Gastroesophageal sphincter (tissue), 4 donors: Measurements from ENCODE around the gene ZCCHC7. TPM values are rescaled to one million over a fixed set of nuclear protein-coding genes. Genes with fewer than 3 reads are reported as not detected.

Experiments
- ATAC-seq: fragments of 150-250 bp; one replicate; pipeline ENCODE4 v1.9.1; 2016; ENCODE audit warnings: mild to moderate bottlenecking, moderate library complexity
- H3K27ac ChIP-seq, 4 donors: fragments of 200-600 bp; sonication (generic) in 3 of 4; 1 replicate in 3 of 4; 2 replicates in 1 of 4; pipeline ENCODE4 v1.5.1; 2016 to 2019
- H3K27me3 ChIP-seq: fragments of 200-600 bp; sonication (generic); one replicate; pipeline ENCODE4 v1.5.1; 2019
- H3K36me3 ChIP-seq, 2 donors: fragments of 200-600 bp; sonication (generic); one replicate each; pipeline ENCODE4 v1.5.1; 2019; ENCODE audit warnings: control low read depth in 1 of 2
- H3K4me1 ChIP-seq, 3 donors: fragments of 200-600 bp; sonication (generic); 1 replicate in 2 of 3; 2 replicates in 1 of 3; pipeline ENCODE4 v1.5.1; 2016 to 2019; ENCODE audit warnings: control low read depth in 2 of 3
- H3K4me3 ChIP-seq, 2 donors: fragments of 200-600 bp; sonication (generic); one replicate each; pipeline ENCODE4 v1.5.1; 2019; ENCODE audit warnings: mild to moderate bottlenecking in 1 of 2, moderate library complexity in 1 of 2
- H3K9me3 ChIP-seq, 3 donors: fragments of 200-600 bp; sonication (generic); one replicate each; pipeline ENCODE4 v1.5.1; 2017 to 2019; ENCODE audit warnings: control low read depth in 2 of 3
- EP300 ChIP-seq: sonication (generic); formaldehyde crosslinking; IDR thresholded peaks from one replicate; pipeline ENCODE4 v1.6.1; 2017; ENCODE audit warnings: antibody characterized with exemption, mild to moderate bottlenecking
- POLR2A ChIP-seq, 2 donors: fragments of 450-650 bp; IDR thresholded peaks; one replicate each; pipeline ENCODE4 v1.6.1; 2017; ENCODE audit warnings: antibody characterized with exemption in 2 of 2, mild to moderate bottlenecking in 2 of 2, moderate library complexity in 1 of 2
- POLR2AphosphoS5 ChIP-seq: sonication (generic); formaldehyde crosslinking; IDR thresholded peaks from one replicate; pipeline ENCODE4 v1.6.1; 2017; ENCODE audit warnings: antibody characterized with exemption
- WGBS, 2 donors: methylation state at CpG; one replicate each; pipeline ENCODE4 v1.1.5; 2018; ENCODE audit warnings: low coverage in 1 of 2; 5-methylcytosine and 5-hydroxymethylcytosine counted together
- total RNA-seq, 4 donors: library from RNA; depleted of rRNA; stranded (reverse); fragments of >200 nt; gene quantifications; one replicate each; pipeline ENCODE4 v1.1.0, GENCODE V29; 2016
- TF ChIP-seq, protein P1 (sequence below), 4 experiments: fragments of 200-600 bp in 2 of 4; fragments of 450-650 bp in 2 of 4; sonication (generic) in 1 of 4; IDR thresholded peaks; one replicate each; pipeline ENCODE4 v1.5.1; 2017 to 2019; ENCODE audit warnings: antibody characterized with exemption in 4 of 4, mild to moderate bottlenecking in 2 of 4, moderate library complexity in 2 of 4

The ZCCHC7 gene
- total RNA-seq, 4 donors from 2014 or later: 12.1 to 23.5 (median 17.6) TPM

- no peak for TF ChIP-seq POLR2A (IDR thresholded peaks at IDR 0.05)
- TF ChIP-seq EP300: no peak
- TF ChIP-seq, protein P1, sequence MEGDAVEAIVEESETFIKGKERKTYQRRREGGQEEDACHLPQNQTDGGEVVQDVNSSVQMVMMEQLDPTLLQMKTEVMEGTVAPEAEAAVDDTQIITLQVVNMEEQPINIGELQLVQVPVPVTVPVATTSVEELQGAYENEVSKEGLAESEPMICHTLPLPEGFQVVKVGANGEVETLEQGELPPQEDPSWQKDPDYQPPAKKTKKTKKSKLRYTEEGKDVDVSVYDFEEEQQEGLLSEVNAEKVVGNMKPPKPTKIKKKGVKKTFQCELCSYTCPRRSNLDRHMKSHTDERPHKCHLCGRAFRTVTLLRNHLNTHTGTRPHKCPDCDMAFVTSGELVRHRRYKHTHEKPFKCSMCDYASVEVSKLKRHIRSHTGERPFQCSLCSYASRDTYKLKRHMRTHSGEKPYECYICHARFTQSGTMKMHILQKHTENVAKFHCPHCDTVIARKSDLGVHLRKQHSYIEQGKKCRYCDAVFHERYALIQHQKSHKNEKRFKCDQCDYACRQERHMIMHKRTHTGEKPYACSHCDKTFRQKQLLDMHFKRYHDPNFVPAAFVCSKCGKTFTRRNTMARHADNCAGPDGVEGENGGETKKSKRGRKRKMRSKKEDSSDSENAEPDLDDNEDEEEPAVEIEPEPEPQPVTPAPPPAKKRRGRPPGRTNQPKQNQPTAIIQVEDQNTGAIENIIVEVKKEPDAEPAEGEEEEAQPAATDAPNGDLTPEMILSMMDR (IDR thresholded peaks at IDR 0.05): no peak
- no peak for TF ChIP-seq POLR2AphosphoS5
- Histone ChIP-seq H3K27me3 (no peaks in the 10 kb centered on the region), H3K27ac (no peak overlapping the region), H3K4me1 (no peaks in the 10 kb centered on the region), H3K4me3 (no peak overlapping the region), H3K36me3 (peaks cover 0 to 10% of the 10 kb centered on the region in 2 donors), H3K9me3 (no peaks in the 10 kb centered on the region)
- WGBS, 2 donors: 82 to 88% methylated on average over 4 to 6 of the region's 6 CpGs
- ATAC-seq: no peak
These were observed 131.1 kb downstream of the ZCCHC7 start for GRCh38 chr9:37251452-37251851.

- TF ChIP-seq, protein P1 (IDR thresholded peaks at IDR 0.05): no peak
- TF ChIP-seq EP300: no peak
- TF ChIP-seq POLR2AphosphoS5: no peak
- TF ChIP-seq POLR2A (IDR thresholded peaks at IDR 0.05): no peak
- no peak for ATAC-seq
These were observed 133.1 kb downstream of the ZCCHC7 start for GRCh38 chr9:37253377-37253937.

GRCh38 chr9:37255187-37255586 is 134.8 kb downstream of the ZCCHC7 start:
- Histone ChIP-seq H3K27me3 (no peaks in the 10 kb centered on the region), H3K9me3 (no peaks in the 10 kb centered on the region), H3K4me3 (no peak overlapping the region), H3K27ac (no peak overlapping the region), H3K36me3 (peaks cover 0 to 3% of the 10 kb centered on the region in 2 donors), H3K4me1 (no peaks in the 10 kb centered on the region)
- no peak for ATAC-seq
- no peak for TF ChIP-seq POLR2AphosphoS5
- 96 to 100% methylated on average over 2 of the region's 2 CpGs for WGBS, 2 donors

More at GRCh38 chr9:37253377-37253937, 133.1 kb downstream of the ZCCHC7 start:
- Histone ChIP-seq H3K36me3 (peaks cover 0 to 10% of the 10 kb centered on the region in 2 donors), H3K4me3 (no peak overlapping the region), H3K27ac (no peak overlapping the region), H3K27me3 (no peaks in the 10 kb centered on the region), H3K9me3 (no peaks in the 10 kb centered on the region), H3K4me1 (no peaks in the 10 kb centered on the region)
- 80 to 90% methylated on average over 3 to 4 of the region's 4 CpGs for WGBS, 2 donors

DNA sequence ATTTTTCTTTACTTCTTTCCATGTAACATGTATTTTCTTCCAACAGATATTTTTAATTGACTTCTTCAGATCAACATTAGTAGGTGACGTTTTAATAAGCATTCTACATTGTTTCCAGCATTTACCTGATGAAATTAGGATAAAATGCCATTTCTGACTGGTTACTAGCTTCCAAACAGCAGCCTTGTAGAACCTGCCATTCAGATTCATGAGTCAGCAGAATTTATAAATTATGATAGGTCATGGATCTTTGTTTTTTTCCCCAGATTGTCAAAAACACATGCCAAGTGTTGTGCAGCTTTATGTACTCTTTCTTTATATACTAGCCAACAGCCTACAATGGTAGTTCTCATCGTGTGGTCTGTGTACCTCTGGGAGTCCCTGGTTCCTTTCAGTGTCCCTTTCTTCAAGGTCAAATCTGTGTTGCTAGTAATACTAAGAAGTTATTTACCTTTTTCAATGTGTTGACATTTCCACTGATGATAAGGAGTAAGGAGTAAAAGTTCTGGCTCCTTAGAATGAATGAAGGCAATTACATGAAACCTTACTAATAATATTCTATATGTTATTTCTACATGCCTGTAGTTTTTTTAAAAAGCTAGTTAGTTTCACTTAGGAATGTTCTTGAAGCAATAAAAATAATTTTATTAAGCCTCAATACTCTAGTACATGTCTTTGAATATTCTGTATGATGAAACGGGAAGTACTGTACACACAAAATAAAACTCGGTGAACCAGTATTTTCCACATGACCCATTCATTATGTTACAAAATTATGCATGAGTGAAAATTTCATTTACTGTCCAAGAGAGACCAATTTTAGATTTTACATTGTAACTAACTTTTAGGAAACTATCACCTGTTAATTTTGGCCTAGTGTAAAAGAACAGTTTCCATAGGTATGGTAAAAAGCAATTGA is 135.8 kb downstream of the ZCCHC7 start:
- H3K27me3 ChIP-seq: no peaks in the 10 kb centered on the region
- H3K36me3 ChIP-seq: no peaks in the 10 kb centered on the region
- no peak for TF ChIP-seq POLR2A (IDR thresholded peaks at IDR 0.05)
- no peak for TF ChIP-seq POLR2AphosphoS5
- no peak for TF ChIP-seq EP300
- TF ChIP-seq, protein P1 (IDR thresholded peaks at IDR 0.05): no peak
- H3K4me3 ChIP-seq: no peak overlapping the region
- no peak overlapping the region for H3K27ac ChIP-seq
- H3K9me3 ChIP-seq: no peaks in the 10 kb centered on the region
- H3K4me1 ChIP-seq: no peaks in the 10 kb centered on the region
- 73 to 78% methylated on average over 4 of the region's 4 CpGs for WGBS, 2 donors
- no peak for ATAC-seq

DNA sequence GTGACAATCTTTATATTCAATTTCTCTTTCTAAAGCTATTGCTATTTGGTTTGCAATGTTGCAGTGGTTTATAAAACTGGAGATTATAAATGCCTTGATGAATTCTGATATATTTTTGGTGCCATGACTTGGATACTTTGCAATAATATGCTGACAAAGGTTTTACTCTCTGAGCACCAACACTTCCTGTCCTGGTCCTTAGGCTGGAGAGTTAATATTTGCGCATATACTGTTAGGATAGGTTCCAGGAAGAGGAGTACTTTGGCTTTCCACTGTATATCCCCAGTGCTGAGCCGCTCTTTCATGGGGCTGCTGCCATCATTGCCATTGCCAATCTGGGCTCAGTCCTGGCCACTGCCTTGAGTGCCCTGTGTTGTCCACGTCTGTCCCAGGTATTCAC is 139.6 kb downstream of the ZCCHC7 start:
- no peak overlapping the region for H3K4me3 ChIP-seq
- H3K4me1 ChIP-seq: no peaks in the 10 kb centered on the region
- no peaks in the 10 kb centered on the region for H3K27me3 ChIP-seq
- ATAC-seq: no peak
- no peak overlapping the region for H3K27ac ChIP-seq
- H3K9me3 ChIP-seq: no peaks in the 10 kb centered on the region
- no peaks in the 10 kb centered on the region for H3K36me3 ChIP-seq
- 100% methylated on average over 2 of the region's 3 CpGs for WGBS, 2 donors
- TF ChIP-seq, protein P1 (IDR thresholded peaks at IDR 0.05): no peak
- TF ChIP-seq POLR2AphosphoS5 (no peak), EP300 (no peak), POLR2A (IDR thresholded peaks at IDR 0.05) (no peak)
